Measurements from ENCODE around the gene GAD1. TPM values are rescaled to one million over a fixed set of nuclear protein-coding genes. Genes with fewer than 3 reads are reported as not detected.

GAD1 gene
- total RNA-seq, 1 experiment from 2014 or later = 0.29 TPM

DNA sequence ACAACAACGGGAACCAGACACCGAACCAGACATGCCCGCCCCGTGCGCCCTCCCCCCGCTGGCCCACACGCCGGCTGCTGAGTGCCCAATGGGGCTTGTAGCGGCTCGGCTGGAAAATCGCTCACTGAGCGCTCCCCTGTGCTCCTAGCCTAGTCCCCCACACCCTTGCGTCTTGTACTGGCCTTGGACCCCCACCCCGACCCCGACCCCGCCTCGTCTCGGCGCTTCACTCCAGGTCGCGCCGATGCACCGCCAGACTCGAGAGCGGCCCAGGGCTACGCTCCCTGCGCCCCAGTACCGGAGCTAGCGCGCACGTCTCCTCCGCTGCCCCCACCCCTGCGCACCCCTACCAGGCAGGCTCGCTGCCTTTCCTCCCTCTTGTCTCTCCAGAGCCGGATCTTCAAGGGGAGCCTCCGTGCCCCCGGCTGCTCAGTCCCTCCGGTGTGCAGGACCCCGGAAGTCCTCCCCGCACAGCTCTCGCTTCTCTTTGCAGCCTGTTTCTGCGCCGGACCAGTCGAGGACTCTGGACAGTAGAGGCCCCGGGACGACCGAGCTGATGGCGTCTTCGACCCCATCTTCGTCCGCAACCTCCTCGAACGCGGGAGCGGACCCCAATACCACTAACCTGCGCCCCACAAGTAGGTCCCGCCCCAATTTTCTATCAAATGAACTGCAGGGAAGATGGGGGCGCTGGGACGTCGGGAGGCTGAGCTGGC lies 1.5 kb downstream of the GAD1 start:
- DNase-seq (ENCODE audit: low read depth) = no peak

DNA sequence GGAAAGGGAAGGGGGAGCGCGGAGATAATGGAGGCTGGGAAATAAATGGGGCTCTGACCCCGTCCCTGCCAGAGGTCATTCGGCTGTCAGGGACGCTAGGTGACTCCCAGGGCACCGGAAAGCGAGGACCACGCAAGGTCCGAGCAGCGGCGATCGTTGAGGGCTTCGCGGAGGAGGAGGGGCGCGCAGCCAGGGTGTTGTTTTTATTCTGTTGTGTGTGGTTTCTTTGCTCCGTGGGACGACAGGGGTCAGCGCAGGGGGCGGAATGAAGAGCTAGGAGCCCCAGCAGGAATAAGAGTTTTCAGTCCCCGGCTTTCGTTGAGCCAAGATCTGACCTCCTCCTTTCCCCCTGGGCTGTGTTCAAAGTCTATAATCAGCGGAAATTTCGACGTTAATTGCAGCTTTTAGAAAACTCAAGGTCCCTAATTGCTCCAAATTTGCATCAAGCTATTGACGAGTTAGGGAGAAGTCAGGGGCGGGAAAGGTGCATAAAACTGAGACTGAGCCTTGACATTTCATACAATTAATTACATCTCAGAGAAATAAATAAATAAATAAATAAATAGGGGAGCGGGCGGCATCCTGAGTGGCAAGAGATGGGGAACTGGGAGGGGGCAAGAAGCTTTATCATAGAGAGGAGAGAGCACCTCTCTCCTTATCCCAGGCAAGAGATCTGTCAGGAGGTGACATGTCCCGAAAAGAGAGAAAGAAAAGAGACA lies 2.2 kb downstream of the GAD1 start:
- no peak for DNase-seq (ENCODE audit: low read depth)

DNA sequence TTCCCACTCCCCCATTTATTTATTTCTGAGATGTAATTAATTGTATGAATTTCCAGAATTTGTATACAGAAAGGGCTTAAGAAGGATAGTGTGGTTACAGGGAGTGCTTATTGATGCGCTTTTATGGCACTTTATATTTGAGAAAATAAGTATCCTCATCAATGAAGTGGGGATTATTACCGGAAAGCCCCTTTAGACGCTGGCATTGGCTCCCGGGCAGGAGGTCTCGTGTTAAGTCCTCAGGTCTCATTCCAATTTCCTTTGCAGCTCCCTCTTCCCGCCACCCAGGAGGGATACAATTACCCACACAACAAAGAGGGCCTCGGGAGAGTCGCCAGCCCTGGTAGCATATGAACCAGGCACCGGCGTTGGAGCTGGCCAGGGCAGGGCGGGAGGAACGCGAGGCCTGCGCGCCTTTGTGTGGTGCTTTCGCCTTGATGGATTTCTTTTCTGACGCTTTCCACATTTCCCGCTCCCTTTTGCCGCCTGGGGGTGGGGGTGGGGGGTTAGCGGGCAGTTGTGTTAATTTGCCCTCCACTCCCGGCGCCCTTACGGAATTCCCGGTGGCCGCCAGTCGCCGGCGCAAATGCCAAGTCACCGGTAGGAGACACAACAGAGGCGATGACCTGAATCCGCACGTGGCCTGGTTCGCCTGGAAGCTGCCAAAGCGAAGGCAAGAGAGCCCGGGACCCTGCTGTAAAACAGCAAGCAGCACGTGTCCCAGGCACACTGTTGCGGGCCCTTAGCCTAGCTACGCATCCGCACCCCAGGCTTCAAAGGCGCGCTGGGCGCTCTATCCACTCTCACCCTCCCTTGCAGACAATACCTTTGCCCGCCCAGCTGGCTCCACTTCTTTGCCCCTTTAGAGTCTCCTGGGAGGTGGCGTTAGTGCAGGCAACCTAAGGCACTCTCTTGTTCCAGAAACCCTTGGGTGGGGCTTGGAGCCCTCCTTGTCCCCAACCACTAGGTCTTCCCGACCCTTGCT lies 3.3 kb downstream of the GAD1 start:
- DNase-seq (ENCODE audit: low read depth) = no peak

DNA sequence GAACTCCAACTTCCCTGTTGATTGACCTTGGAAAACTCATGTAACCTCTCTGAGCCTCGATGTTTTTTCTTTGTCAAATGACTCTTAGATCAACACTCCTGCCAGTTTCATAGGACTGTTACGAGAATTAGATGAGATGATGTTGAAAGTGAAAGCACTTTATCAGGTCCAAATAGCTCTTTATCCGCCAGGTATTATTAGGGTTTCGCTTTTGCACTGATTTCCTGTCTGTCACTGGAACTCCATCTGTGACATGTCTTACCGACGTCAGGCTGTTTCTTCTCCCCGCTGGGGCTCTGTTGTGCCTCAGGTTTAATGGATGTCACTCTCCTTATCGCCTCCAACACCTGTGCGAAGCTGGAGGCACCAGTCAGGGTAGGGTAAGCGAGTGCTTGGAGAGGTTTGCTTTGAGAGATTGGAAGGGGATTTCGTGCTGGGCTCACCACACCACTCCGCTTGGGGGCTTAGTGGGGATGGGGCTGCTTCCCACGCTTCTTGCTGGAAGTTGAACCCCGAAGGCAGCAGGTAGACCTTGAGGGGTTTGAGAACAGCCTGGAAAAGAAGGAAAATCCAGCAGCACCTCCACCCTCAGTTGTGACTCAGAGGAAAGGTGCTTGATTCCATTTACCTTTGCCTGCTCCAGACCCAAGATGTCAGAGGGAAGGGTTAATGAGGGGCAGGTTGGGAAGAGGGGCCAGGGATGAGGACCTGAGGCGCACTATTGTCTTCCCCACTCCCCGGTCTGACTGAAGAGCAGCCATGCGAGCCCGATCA lies 4.3 kb downstream of the GAD1 start:
- no peak for DNase-seq (ENCODE audit: low read depth)

DNA sequence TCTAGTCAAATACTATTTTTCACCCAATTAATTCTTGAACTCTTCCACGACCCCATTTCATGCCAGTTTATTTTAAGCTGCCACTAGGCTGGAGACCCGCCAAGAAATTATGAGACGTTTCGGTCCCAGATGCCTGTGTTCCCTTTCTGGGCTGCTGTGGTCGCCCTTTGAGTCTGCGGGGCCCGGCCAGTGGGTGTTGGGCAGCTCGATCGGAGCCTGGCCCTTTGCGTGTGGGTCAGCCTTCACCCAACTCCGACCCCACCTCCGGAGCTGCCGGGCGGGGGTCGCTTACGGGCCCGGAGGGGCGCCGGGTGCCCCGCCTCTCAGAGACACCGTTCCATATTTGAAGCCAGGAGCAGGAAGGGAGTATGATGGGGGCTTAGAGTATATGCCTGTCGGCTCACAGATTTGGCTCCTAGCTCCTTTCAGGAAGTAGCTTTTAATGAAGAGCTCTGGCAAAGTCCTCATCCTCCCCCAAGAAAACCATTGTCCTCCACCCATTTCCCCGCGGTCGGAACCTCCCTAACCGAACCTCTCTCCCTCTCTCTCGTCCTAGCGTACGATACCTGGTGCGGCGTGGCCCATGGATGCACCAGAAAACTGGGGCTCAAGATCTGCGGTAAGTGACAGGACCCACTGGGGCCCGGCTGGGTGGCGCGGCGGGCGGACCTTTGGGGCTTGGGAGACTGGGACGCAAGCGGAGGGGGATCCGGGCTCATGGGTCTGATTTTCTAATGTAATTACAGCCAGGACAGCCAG lies 5.0 kb downstream of the GAD1 start:
- DNase-seq (ENCODE audit: low read depth) = no peak

DNA sequence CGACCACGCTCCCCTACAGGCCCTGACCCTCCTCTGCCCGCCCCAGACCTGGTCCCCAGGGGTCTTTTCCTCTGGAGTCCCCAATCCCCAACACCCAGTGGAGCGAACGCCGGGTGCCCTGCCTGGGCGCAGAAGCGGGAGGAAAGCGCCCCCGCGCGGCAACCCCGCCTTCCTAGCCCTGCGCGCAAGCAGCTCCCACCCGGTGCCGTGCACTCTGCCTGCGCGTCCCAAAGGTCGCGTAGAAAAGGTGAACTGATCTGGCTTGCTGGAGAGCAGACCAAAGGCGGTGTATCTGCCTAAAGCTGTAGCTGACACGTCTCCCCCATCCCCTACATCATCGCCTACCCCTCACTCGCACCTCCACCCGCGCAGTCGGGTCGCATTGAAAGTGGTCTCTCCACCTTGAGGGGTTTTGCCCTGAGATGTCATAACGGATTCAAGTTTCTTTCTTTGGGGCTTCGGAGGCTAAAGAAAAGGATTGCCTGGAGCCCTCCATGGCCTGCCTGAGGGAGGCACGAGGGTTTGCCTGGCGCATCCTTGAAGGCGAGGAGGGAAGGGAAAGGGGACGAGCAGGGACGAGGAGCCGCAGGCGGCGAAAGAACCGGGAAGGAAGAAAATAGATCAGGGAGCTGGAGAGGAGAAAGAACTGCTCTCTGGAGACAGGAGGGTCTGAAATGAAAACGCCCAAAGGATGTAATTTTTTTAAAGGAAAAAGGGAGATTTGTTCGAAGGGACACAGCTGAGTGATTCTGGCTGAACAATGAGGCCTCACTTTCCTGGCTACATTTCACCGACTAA lies 5.8 kb downstream of the GAD1 start:
- DNase-seq (ENCODE audit: low read depth) = no peak

DNA sequence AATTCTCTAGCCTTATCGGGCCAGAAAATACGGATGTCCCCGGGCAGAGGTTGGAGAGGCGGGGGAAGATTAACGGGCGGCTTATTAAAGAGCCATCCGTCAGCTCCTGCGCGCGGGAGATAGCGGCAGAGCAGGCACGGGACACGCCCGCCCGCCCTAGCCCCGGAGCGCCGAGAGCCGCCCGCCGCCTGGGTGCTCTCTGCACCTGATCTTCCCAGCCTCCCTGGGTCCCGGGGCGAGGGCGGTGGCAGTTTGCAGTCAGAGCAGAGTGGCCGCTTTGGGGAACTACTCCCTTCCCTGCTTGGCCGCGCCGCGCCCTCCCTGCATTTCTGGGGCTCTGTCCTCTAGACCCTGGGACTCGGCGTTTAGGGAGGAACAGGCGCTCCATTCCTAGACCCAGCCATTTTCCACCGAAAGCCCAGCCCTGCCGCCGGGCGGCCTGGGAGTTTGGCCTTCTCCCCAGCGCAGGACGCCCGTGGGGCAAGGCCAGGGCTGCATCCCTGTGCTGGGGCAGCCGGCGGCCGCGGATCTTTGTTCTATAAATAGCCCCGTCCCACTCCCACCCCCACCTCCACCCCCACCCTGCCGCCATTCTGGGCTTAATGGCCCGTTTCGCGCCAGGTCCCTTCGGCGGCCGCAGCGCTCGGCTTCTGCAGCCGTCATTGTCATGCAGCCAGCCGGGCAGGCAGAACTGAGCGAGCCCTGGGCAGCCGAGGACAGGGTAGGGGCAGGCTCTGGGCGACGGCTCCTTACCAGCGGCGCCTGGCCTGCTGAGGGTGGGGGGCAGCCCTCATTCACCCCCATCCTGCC lies 6.6 kb downstream of the GAD1 start:
- DNase-seq (ENCODE audit: low read depth) = no peak

DNA sequence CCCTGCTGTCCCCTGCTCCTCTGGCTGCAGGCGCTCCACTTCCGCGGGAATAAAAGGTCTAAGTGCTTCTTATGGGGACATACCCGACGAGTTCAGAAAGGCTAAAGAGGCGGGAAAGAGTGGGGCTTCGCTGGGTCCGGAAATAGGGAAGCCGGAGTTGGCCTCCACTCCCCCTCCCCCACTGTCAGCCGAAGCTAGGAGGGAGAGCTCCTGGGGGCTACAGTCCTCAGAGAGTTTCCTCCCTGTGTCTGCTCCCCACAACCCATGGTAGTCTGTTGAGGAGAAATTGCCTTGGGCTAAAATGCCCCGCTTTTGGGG lies 7.2 kb downstream of the GAD1 start:
- DNase-seq (ENCODE audit: low read depth) = no peak

DNA sequence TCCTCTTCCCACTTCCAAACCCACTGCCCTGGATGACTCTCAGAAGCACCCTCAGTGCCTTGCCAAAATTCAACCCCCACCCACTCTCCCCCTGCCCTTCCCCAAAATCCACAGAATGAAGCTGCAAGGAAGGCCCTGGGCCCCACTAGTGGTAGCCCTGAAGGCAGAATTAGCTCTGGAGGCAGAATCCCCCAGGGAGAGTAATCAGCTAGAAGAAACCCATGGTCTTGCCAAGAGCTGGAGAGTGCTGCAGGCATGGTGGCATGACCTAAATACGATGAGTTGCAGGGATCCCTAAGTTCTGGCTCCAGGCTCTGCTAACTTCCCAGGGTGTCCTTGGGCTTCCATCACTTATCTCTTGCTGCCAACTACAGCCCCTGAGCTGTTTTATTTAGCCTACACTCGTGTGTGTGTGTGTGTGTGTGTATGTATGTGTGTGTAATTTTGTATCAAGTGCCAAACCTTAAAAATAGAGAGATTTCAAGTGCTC lies 7.9 kb downstream of the GAD1 start:
- no peak for DNase-seq (ENCODE audit: low read depth)

DNA sequence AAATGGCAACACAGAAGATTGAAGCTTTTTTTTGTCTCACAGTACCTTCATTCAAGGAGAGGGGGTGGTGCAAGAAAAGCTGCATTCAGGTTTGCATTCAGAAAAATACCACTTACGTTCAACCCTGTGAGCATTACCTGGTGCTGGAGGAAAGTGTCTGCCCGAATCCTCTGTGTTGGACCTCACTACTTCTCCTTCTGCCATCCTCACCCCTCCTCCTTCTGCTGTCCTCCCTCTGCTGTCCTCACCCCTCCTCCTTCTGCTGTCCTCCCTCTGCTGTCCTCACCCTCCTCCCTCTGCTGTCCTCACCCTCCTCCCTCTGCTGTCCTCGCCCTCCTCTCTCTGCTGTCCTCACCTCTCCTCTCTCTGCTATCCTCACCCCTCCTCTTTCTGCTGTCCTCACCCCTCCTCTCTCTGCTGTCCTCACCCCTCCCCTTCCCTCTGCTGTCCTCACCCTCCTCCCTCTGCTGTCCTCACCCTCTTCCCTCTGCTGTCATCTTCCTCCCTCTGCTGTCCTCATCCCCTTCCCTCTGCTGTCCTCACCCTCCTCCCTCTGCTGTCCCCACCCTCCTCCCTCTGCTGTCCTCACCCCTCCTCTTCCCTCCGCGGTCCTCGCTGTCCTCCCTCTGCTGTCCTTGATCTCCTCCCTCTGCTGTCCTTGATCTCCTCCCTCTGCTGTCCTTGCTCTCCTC lies 11.3 kb downstream of the GAD1 start:
- DNase-seq (ENCODE audit: low read depth) = no peak

DNA sequence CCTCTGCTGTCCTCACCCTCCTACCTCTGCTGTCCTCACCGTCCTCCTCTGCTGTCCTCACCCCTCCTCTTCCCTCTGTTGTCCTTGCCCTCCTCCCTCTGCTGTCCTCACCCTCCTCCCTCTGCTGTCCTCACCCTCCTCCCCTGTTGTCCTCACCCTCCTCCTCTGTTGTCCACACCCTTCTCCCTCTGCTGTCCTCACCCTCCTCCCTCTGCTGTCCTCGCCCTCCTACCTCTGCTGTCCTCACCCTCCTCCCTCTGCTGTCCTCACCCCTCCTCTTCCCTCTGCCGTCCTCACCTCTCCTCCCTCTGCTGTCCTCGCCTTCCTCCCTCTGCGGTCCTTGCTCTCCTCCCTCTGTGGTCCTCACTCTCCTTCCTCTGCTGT lies 11.8 kb downstream of the GAD1 start:
- no peak for DNase-seq (ENCODE audit: low read depth)

DNA sequence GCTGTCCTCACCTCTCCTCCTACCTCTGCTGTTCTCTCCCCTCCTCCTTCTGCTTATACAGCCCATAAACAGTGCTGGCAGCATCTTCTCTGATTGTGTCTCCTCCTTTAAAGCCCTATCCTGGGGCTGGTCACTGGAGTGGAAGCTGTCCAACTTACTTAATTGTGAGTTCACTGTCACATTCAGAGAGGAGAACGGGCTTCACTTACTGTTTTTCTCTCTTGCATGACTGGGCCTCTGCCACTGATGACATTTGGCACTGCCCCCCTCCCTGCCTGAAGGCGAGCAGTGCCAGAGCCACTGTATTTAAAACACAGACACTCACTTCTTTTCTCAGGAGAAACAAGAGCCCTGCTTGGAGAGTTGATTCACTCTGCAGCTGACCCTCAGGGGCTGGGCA lies 12.3 kb downstream of the GAD1 start:
- no peak for DNase-seq (ENCODE audit: low read depth)

DNA sequence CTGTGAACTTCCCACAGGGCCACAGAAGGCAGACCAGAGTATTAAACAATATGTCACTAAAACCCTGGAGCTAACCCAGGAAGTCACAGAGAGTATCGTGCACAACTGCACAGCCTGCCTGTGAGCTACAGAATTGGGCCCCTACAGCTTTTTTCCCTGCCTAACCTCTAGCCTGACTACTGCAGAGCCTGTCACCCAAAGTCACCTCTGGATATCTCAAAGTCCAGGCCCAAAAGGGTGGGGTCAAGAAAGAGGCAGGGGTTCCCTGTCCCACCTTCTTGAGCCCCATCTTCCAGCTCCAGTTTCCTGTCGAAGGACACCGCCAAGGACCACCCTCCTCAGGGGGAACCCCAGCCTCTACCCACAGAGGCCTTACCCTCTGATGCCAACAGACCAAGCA lies 13.5 kb downstream of the GAD1 start:
- no peak for DNase-seq (ENCODE audit: low read depth)

DNA sequence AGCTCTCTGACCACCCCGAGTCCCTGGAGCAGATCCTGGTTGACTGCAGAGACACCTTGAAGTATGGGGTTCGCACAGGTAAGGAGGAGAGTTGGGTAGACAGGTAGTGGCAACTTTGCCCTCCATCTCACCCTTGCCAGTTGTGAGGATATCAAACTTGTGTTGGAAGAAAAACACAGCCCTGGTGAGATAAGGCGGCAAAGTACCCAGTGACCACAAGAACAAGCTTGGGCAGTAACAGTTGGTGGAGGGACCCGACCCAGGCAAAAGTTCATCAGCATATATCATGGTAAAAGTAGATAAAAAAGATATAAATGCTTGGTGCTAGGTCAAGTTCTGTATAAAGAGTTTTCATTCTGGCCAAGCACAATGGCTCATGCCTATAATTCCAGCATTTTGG lies 14.4 kb downstream of the GAD1 start:
- DNase-seq (ENCODE audit: low read depth) = no peak

DNA sequence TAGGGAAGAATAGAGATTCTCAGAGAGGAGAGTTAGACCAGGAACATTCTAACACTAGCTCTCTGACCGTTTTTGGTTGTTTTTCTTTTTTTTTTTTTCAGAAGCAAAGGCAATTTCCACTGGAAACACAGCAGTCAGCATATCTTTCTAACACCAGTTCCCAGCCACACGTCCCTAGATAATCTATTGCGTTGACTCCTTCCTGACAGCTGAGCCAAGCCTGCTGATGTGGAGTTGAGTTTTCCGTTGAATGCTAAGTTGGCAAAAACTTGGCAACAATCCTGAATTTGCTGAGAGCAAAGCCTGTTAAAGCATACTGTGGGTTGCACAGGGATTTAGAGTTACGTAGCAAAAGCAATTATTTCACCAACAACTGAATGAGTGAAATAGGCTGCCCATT lies 19.3 kb downstream of the GAD1 start:
- no peak for DNase-seq (ENCODE audit: low read depth)

DNA sequence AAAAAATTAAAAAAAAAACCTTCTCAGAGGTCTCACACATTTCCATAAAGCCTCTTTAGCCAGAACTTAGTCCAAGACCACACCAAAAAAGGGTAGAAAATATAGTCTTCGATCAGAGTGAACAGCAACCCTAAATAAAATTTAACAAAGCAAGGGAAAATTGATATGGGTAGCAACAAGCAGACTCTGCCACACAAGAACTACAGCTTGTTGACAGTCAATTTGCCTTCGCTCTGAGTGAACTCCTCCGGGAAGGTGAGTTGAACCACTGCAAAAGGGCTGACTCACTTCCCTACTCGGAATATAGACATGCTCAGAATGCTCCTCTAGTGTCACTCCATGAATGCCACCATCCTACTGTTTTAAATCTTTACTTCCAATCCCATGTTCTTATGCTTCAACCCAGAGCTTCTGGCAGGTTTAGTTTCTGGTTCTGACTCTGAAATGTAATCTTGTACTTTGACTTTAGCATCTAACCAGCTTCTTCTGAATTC lies 24.1 kb downstream of the GAD1 start:
- no peak for DNase-seq (ENCODE audit: low read depth)

DNA sequence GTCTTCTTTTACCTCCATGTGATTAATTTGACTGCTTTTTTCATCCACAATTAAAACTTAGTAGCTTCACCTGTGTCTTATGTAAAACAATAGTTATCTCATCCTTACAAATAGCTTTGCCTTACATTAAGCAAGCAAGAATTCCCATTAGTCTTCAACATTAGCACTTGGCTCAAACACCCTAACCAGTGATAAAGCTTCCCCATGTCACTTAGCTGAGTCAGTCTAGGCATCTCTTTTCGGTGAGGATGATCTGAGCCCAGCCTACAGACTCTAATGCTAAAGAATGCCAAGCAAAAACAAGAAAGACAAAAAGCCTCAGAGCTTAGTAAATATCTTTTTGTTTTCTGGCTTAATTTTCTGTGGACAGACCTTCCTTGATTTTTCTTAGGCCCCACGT lies 26.1 kb downstream of the GAD1 start:
- peak; percentile 47 for DNase-seq (ENCODE audit: low read depth)

DNA sequence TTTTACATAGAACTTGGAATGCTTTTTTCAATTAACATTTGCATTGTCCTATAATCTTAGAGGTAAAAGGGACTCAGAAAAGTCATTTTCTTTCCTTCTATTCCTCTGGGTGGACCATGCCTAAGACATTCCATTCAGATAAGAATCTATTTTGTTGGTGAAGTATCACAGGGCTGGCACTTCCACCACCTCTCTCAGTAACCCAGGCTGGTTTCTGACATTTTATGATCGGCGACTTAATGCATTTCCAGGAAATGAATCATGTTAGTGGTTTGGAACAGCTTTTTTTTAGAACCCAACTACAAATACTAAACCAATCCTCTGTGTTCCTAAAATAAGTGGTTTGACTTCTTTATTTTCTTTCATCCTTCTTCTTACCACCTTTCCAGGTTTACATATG lies 27.0 kb downstream of the GAD1 start:
- peak; percentile 74 for DNase-seq (ENCODE audit: low read depth)

Measured in LHCN-M2 (cell line).